ENCODE data around the gene PCED1B. TPM values are rescaled to one million over a fixed set of nuclear protein-coding genes. Genes with fewer than 3 reads are reported as not detected.

Gene PCED1B
- total and polyA plus RNA-seq, 8 donors: 0.60 to 8.1 (median 1.3) TPM

- Histone ChIP-seq H3K4me1 (peaks cover 2 to 15% of the 10 kb centered on the region in 2 donors), H3K9me3 (no peaks in the 10 kb centered on the region), H3K36me3 (no peaks in the 10 kb centered on the region), H3K4me3 (no peak overlapping the region), H3K27me3 (no peaks in the 10 kb centered on the region), H3K27ac (peak overlapping the region in 1 of 2 donors; percentile 45)
- intact Hi-C loops (cut with DNase I): no loop called here
- DNase-seq (no peak), ATAC-seq (peak; percentile 38)
- no peak for TF ChIP-seq CTCF (IDR thresholded peaks at IDR 0.05)
Measured at GRCh38 chr12:47097276-47097896, 18.0 kb downstream of the PCED1B start.

GRCh38 chr12:47098099-47098498, 18.7 kb downstream of the PCED1B start:
- DNase-seq: no peak
- Histone ChIP-seq H3K9me3 (no peaks in the 10 kb centered on the region), H3K27me3 (no peaks in the 10 kb centered on the region), H3K27ac (no peak overlapping the region), H3K36me3 (no peaks in the 10 kb centered on the region), H3K4me3 (no peak overlapping the region), H3K4me1 (peaks cover 2 to 15% of the 10 kb centered on the region in 2 donors)
- no peak for TF ChIP-seq CTCF (IDR thresholded peaks at IDR 0.05)
- intact Hi-C loops (cut with DNase I): no loop called here
- no peak for ATAC-seq

- intact Hi-C loops (cut with DNase I): no loop called here
- DNase-seq: no peak
Measured at GRCh38 chr12:47099610-47100009, 20.2 kb downstream of the PCED1B start.

GRCh38 chr12:47100160-47100559, 20.7 kb downstream of the PCED1B start:
- ATAC-seq (no peak), DNase-seq (no peak)
- H3K4me3 ChIP-seq: no peak overlapping the region
- no peak overlapping the region for H3K27ac ChIP-seq
- H3K9me3 ChIP-seq: no peaks in the 10 kb centered on the region
- H3K36me3 ChIP-seq: no peaks in the 10 kb centered on the region
- intact Hi-C loops (cut with DNase I): no loop called here
- no peak for TF ChIP-seq CTCF (IDR thresholded peaks at IDR 0.05)
- no peaks in the 10 kb centered on the region for H3K27me3 ChIP-seq
- peaks cover 2 to 15% of the 10 kb centered on the region in 2 donors for H3K4me1 ChIP-seq

More at GRCh38 chr12:47099610-47100009, 20.2 kb downstream of the PCED1B start:
- peaks cover 2 to 15% of the 10 kb centered on the region in 2 donors for H3K4me1 ChIP-seq
- no peak overlapping the region for H3K27ac ChIP-seq
- no peaks in the 10 kb centered on the region for H3K36me3 ChIP-seq
- no peaks in the 10 kb centered on the region for H3K27me3 ChIP-seq
- H3K9me3 ChIP-seq: no peaks in the 10 kb centered on the region
- ATAC-seq: no peak
- H3K4me3 ChIP-seq: no peak overlapping the region
- TF ChIP-seq CTCF (IDR thresholded peaks at IDR 0.05): no peak

- Histone ChIP-seq H3K36me3 (no peaks in the 10 kb centered on the region), H3K9me3 (no peaks in the 10 kb centered on the region), H3K27me3 (no peaks in the 10 kb centered on the region), H3K4me3 (no peak overlapping the region), H3K27ac (no peak overlapping the region), H3K4me1 (peaks cover 0 to 3% of the 10 kb centered on the region in 2 donors)
- no peak for TF ChIP-seq CTCF (IDR thresholded peaks at IDR 0.05)
- no peak for DNase-seq
- intact Hi-C loops (cut with DNase I): no loop called here
- no peak for ATAC-seq
Measured at GRCh38 chr12:47102406-47102805, 23.0 kb downstream of the PCED1B start.
